Dermis blood vessel endothelial cell (primary cell): ENCODE measurements around the gene MAMLD1. TPM values are rescaled to one million over a fixed set of nuclear protein-coding genes. Genes with fewer than 3 reads are reported as not detected.

ENCODE experiments used
- DNase-seq: peaks from one replicate; pipeline ENCODE4 v3.0.0; 2010
- total RNA-seq: library from RNA; depleted of rRNA; stranded (reverse); fragments of >200 nt; gene quantifications from 2 replicates; pipeline ENCODE4 v1.2.3, GENCODE V29; 2014

Gene MAMLD1
- total RNA-seq, 1 donor from 2014 or later, result 0.85 TPM

- DNase-seq, result no peak
These were observed 7.2 kb upstream of the MAMLD1 start for GRCh38 chrX:150355913-150356312.

GRCh38 chrX:150357790-150358189 is 5.3 kb upstream of the MAMLD1 start:
- DNase-seq, result no peak

- DNase-seq, result no peak
These were observed 4.5 kb upstream of the MAMLD1 start for GRCh38 chrX:150358651-150359050.

- DNase-seq, result no peak
These were observed 2.8 kb upstream of the MAMLD1 start for GRCh38 chrX:150360331-150360730.

GRCh38 chrX:150361070-150361776 is 1.9 kb upstream of the MAMLD1 start:
- DNase-seq, result no peak

GRCh38 chrX:150361777-150362351 is 1.3 kb upstream of the MAMLD1 start:
- DNase-seq, result no peak

GRCh38 chrX:150363561-150364346 is 637 bp downstream of the MAMLD1 start:
- DNase-seq, result peak; percentile 66

GRCh38 chrX:150364347-150365050 is 1.4 kb downstream of the MAMLD1 start:
- DNase-seq, result peak; percentile 36

GRCh38 chrX:150365051-150365989 is 2.2 kb downstream of the MAMLD1 start:
- peak; percentile 78 for DNase-seq

GRCh38 chrX:150365990-150366911 is 3.1 kb downstream of the MAMLD1 start:
- DNase-seq, result peak; percentile 55

GRCh38 chrX:150366951-150367545 is 3.9 kb downstream of the MAMLD1 start:
- DNase-seq, result peak; percentile 39

- no peak for DNase-seq
These were observed 7.6 kb downstream of the MAMLD1 start for GRCh38 chrX:150370589-150371312.

- DNase-seq, result no peak
These were observed 8.8 kb downstream of the MAMLD1 start for GRCh38 chrX:150371877-150372276.

GRCh38 chrX:150372280-150372679 is 9.2 kb downstream of the MAMLD1 start:
- no peak for DNase-seq

GRCh38 chrX:150372756-150373155 is 9.6 kb downstream of the MAMLD1 start:
- no peak for DNase-seq

GRCh38 chrX:150375243-150375770 is 12.2 kb downstream of the MAMLD1 start:
- DNase-seq, result no peak

GRCh38 chrX:150377005-150377404 is 13.9 kb downstream of the MAMLD1 start:
- no peak for DNase-seq

- no peak for DNase-seq
These were observed 41.9 kb downstream of the MAMLD1 start for GRCh38 chrX:150405006-150405405.

- peak; percentile 9 for DNase-seq
These were observed 42.5 kb downstream of the MAMLD1 start for GRCh38 chrX:150405576-150405975.
